OCI-LY7 (cell line): Measurements from ENCODE around the gene CNR1. TPM values are rescaled to one million over a fixed set of nuclear protein-coding genes. Genes with fewer than 3 reads are reported as not detected.

Experiments used
- BruUV-seq: library from RNA; stranded (reverse); fragments of 400-500 nt; replicated peaks from 2 replicates; lab custom pipeline; 2021; lab: Mats Ljungman, UMichigan
- CTCF ChIA-PET: fragments of 300-600 bp; sonication (Branson Sonifier 250); formaldehyde crosslinking; loops from one replicate; lab custom pipeline; 2022; ENCODE audit warnings: antibody characterized with exemption; ENCODE audit not compliant: unreplicated experiment; lab: Charles Lee
- POLR2A ChIA-PET: fragments of 300-600 bp; sonication (Branson Sonifier 250); formaldehyde crosslinking; loops from one replicate; lab custom pipeline; 2022; ENCODE audit warnings: antibody characterized with exemption; lab: Charles Lee
- DNase-seq: peaks from one replicate; pipeline ENCODE4 v3.0.0-alpha.2; 2015; ENCODE audit warnings: low spot score
- H2AFZ ChIP-seq: fragments of 200-600 bp; sonication (generic), shearing (Covaris generic); 2 replicates; pipeline ENCODE4 v1.6.1; 2014; ENCODE audit warnings: mild to moderate bottlenecking, antibody characterized with exemption, low read length, moderate library complexity
- H3K27ac ChIP-seq: fragments of 200-600 bp; sonication (generic); 2 replicates; pipeline ENCODE4 v1.5.1; 2014; ENCODE audit warnings: mixed run types, low read depth, mild to moderate bottlenecking, moderate library complexity, low read length, inconsistent platforms; ENCODE audit not compliant: poor library complexity, severe bottlenecking
- H3K36me3 ChIP-seq: fragments of 200-600 bp; sonication (generic); 2 replicates; pipeline ENCODE4 v1.6.1; 2014; ENCODE audit warnings: mild to moderate bottlenecking, antibody characterized with exemption, low read length, moderate library complexity, mixed read lengths; ENCODE audit not compliant: insufficient read depth
- H3K4me1 ChIP-seq: fragments of 200-600 bp; sonication (generic); 2 replicates; pipeline ENCODE4 v1.5.1; 2014; ENCODE audit warnings: mild to moderate bottlenecking, low read length; ENCODE audit not compliant: insufficient read depth, poor library complexity, severe bottlenecking
- H3K4me2 ChIP-seq: fragments of 200-600 bp; sonication (generic); 2 replicates; pipeline ENCODE4 v1.6.1; 2014; ENCODE audit warnings: mild to moderate bottlenecking, low read length
- H3K4me3 ChIP-seq: fragments of 200-600 bp; sonication (generic); 2 replicates; pipeline ENCODE4 v1.5.1; 2014; ENCODE audit warnings: mild to moderate bottlenecking, low read depth, low read length; ENCODE audit not compliant: poor library complexity, severe bottlenecking
- H3K79me2 ChIP-seq: fragments of 200-600 bp; sonication (generic); 2 replicates; pipeline ENCODE4 v1.6.1; 2016; ENCODE audit warnings: low read depth, mild to moderate bottlenecking, low read length, moderate library complexity, mixed read lengths; ENCODE audit not compliant: insufficient read depth
- H3K9me2 ChIP-seq: fragments of 200-600 bp; sonication (generic); 2 replicates; pipeline ENCODE4 v1.6.1; 2016; ENCODE audit warnings: mild to moderate bottlenecking, low read length, mixed read lengths; ENCODE audit not compliant: insufficient read depth
- H3K9me3 ChIP-seq: fragments of 200-600 bp; sonication (generic); 2 replicates; pipeline ENCODE4 v1.6.1; 2014; ENCODE audit warnings: mild to moderate bottlenecking, mixed run types, low read length, mixed read lengths
- H4K20me1 ChIP-seq: fragments of 200-600 bp; sonication (generic); 2 replicates; pipeline ENCODE4 v1.6.1; 2014; ENCODE audit warnings: mild to moderate bottlenecking, antibody characterized with exemption, low read length, moderate library complexity, mixed read lengths; ENCODE audit not compliant: insufficient read depth
- CTCF ChIP-seq: fragments of 200-600 bp; sonication (generic); conservative IDR thresholded peaks from 2 replicates; pipeline ENCODE4 v1.5.1; 2014; ENCODE audit warnings: mild to moderate bottlenecking, antibody characterized with exemption, low read length, moderate library complexity, mixed read lengths
- EZH2phosphoT487 ChIP-seq: fragments of 200-600 bp; sonication (generic); IDR thresholded peaks from 2 replicates; pipeline ENCODE4 v1.6.1; 2018; ENCODE audit warnings: low read depth, borderline replicate concordance, mild to moderate bottlenecking, mixed run types, antibody characterized with exemption, low read length, moderate library complexity, mixed read lengths
- intact Hi-C: fragments of 100-400 bp; cut with micrococcal nuclease; formaldehyde crosslinking; loops from one replicate; pipeline ENCODE4 v1.10.0; 2022; ENCODE audit not compliant: unreplicated experiment
- total RNA-seq, 2 experiments: library from RNA; depleted of rRNA in 1 of 2; stranded (reverse); fragments of >200 nt in 1 of 2; shearing (Covaris generic) in 1 of 2; gene quantifications; 2 replicates each; pipeline ENCODE4 v1.2.3, GENCODE V29; 2014 to 2022

CNR1 gene
- total RNA-seq, 2 experiments from 2014 or later, result 150 to 246 TPM

DNA sequence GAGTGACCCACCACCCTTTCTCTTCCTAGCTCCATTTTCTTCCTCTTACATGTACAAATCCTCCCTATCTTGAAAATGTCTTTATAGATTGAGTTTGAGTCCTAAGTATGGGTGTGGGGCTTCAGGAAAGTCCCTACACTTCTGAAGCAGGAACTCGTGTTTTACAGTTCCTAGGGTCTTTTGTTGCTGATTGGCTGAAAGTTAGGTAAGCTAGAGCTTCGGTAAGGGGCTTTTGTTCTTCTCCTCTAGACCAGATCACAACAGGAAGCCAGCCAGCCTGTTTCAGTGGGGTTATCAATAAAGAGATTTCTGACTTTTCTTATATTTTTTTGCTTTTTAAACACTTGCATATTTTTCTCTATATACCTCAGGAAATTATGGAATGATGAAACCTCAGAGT is 51.3 kb downstream of the CNR1 start:
- peak; percentile 90 for DNase-seq
- Histone ChIP-seq H3K4me2 (peak overlapping the region; percentile 69), H3K9me3 (peaks cover 9% of the 10 kb centered on the region), H3K4me1 (peaks cover 40% of the 10 kb centered on the region), H3K36me3 (peaks cover 6% of the 10 kb centered on the region; the same call in 1 of the 2 replicates), H3K4me3 (peak overlapping the region; percentile 44), H3K27ac (peak overlapping the region; percentile 95), H2AFZ (peak overlapping the region; percentile 69), H4K20me1 (no peaks in the 10 kb centered on the region), H3K9me2 (no peaks in the 10 kb centered on the region), H3K79me2 (no peaks in the 10 kb centered on the region)
- CTCF ChIA-PET, result no interaction called here
- intact Hi-C loops, result no loop called here
- POLR2A ChIA-PET, result interaction anchor here (0.5 to 1.4 kb wide), 8 partner anchors 8 to 409 kb away, joined by 3 to 5 read pairs (median 3); no protein-coding TSS in a partner anchor
- TF ChIP-seq CTCF (no peak), EZH2phosphoT487 (no peak)
- BruUV-seq, result no TSS peak

DNA sequence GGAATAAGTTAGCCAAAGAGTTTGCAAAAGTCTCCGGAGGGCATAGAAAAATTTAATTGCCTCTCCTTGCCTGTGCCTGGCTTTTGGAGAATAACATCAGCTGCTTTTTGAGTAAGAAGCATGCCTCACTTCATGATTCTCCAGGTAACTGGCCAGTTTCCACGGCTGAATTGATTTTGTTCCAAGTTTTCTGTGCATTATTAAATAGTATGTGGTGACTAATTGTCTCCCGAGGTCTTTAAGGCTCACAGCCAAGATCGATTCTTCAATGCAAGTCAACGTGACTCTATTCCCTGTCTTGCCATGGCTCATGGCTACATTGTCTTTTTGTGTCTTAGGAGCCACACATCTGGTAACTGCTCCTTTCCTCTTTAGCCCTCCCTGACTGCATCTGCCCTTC is 54.2 kb downstream of the CNR1 start:
- Histone ChIP-seq H3K4me2 (no peak overlapping the region), H2AFZ (peak overlapping the region; percentile 10; the same call in 1 of the 2 replicates), H3K27ac (no peak overlapping the region), H3K36me3 (peaks cover 6% of the 10 kb centered on the region; the same call in 1 of the 2 replicates), H3K4me1 (peaks cover 41% of the 10 kb centered on the region), H3K9me2 (no peaks in the 10 kb centered on the region), H4K20me1 (no peaks in the 10 kb centered on the region), H3K79me2 (no peaks in the 10 kb centered on the region), H3K4me3 (no peak overlapping the region), H3K9me3 (peaks cover 9% of the 10 kb centered on the region)
- ChIA-PET POLR2A (interaction anchor here (1.5 kb wide), 1 partner anchor 108 kb away, joined by 3 read pairs; no protein-coding TSS in a partner anchor), CTCF (no interaction called here)
- no TSS peak for BruUV-seq
- DNase-seq, result no peak
- TF ChIP-seq CTCF, result no peak
- TF ChIP-seq EZH2phosphoT487, result no peak
- intact Hi-C loops, result no loop called here

- no peak overlapping the region for H3K4me3 ChIP-seq
- H4K20me1 ChIP-seq, result no peaks in the 10 kb centered on the region
- H2AFZ ChIP-seq, result 0 out of 2 replicates have a peak overlapping the region, but pooled peaks have one; percentile 4
- ChIA-PET POLR2A (interaction anchor here (0.7 to 1.7 kb wide), 3 partner anchors 12 to 23 kb away, joined by 3 to 7 read pairs (median 5); no protein-coding TSS in a partner anchor), CTCF (no interaction called here)
- no TSS peak for BruUV-seq
- H3K36me3 ChIP-seq, result no peaks in the 10 kb centered on the region
- TF ChIP-seq CTCF, result no peak
- TF ChIP-seq EZH2phosphoT487, result no peak
- H3K9me3 ChIP-seq, result no peaks in the 10 kb centered on the region
- intact Hi-C loops, result no loop called here
- H3K4me2 ChIP-seq, result no peak overlapping the region
- no peak for DNase-seq
- no peak overlapping the region for H3K27ac ChIP-seq
- H3K9me2 ChIP-seq, result no peaks in the 10 kb centered on the region
- H3K79me2 ChIP-seq, result no peaks in the 10 kb centered on the region
- H3K4me1 ChIP-seq, result peaks cover 4% of the 10 kb centered on the region
Observed at GRCh38 chr6:88107241-88107640, 58.9 kb downstream of the CNR1 start.
